ENCODE data around the gene TECPR2. TPM values are rescaled to one million over a fixed set of nuclear protein-coding genes. Genes with fewer than 3 reads are reported as not detected.

TECPR2 gene
- total and polyA plus RNA-seq, 2 of the 13 experiments (the other 11 are each of a cell fraction or from before 2014, with no cell fraction given): 3.5 to 5.7 TPM

GRCh38 chr14:102437997-102438915 is 75.5 kb downstream of the TECPR2 start (continued):
- TF ChIP-seq SAFB2 (CRISPR knock-in tag; IDR thresholded peaks at IDR 0.05; ENCODE audit: borderline replicate concordance, low read depth) (no peak), SYNCRIP (IDR thresholded peaks at IDR 0.05; ENCODE audit: insufficient read depth, low read depth, low read length) (no peak), KDM6A (CRISPR knock-in tag; IDR thresholded peaks at IDR 0.05; ENCODE audit: low read depth) (no peak), ZNF841 (CRISPR knock-in tag; IDR thresholded peaks at IDR 0.05; ENCODE audit: borderline replicate concordance) (no peak), ZFP41 (CRISPR knock-in tag; IDR thresholded peaks at IDR 0.05; ENCODE audit: borderline replicate concordance) (0 out of 2 replicates have a peak, but pooled peaks have one; percentile 23), JUND (CRISPR knock-in tag; IDR thresholded peaks at IDR 0.05) (no peak), SALL1 (CRISPR knock-in tag; IDR thresholded peaks at IDR 0.05) (peak; percentile 72), PLRG1 (conservative IDR thresholded peaks at IDR 0.05) (no peak), HIVEP1 (CRISPR knock-in tag; IDR thresholded peaks at IDR 0.05) (no peak), ZBTB46 (CRISPR knock-in tag; IDR thresholded peaks at IDR 0.05; ENCODE audit: borderline replicate concordance) (no peak), PCBP2 (optimal IDR thresholded peaks at IDR 0.05; ENCODE audit: low read depth, low read length, poor library complexity, severe bottlenecking) (no peak), HMGXB3 (CRISPR knock-in tag; IDR thresholded peaks at IDR 0.05; ENCODE audit: borderline replicate concordance) (no peak), THRA (CRISPR knock-in tag; IDR thresholded peaks at IDR 0.05; ENCODE audit: borderline replicate concordance) (0 out of 2 replicates have a peak, but pooled peaks have one; percentile 33), ZNF253 (CRISPR knock-in tag; IDR thresholded peaks at IDR 0.05; ENCODE audit: borderline replicate concordance) (no peak), ZFP91 (CRISPR knock-in tag; IDR thresholded peaks at IDR 0.05; ENCODE audit: borderline replicate concordance) (peak; percentile 73), KAT8 (CRISPR knock-in tag; IDR thresholded peaks at IDR 0.05) (peak; percentile 43), ZBTB21 (CRISPR knock-in tag; IDR thresholded peaks at IDR 0.05) (no peak)
